HCT116 (cell line): ENCODE data around the gene SYNE2. TPM values are rescaled to one million over a fixed set of nuclear protein-coding genes. Genes with fewer than 3 reads are reported as not detected.

Source experiments
- ATAC-seq: fragments of 200-7000 bp; cut with Tn5 transposase; 2 replicates; pipeline ENCODE4 v1.9.1; 2020; ENCODE audit warnings: mild to moderate bottlenecking, moderate library complexity
- BruUV-seq: library from RNA; stranded (reverse); fragments of 400-500 nt; replicated peaks from 2 replicates; lab custom pipeline; 2021; lab: Mats Ljungman, UMichigan
- CTCF ChIA-PET: fragments of 300-600 bp; sonication (Branson Sonifier 250); formaldehyde crosslinking; loops from one replicate; lab custom pipeline; 2021; ENCODE audit warnings: antibody characterized with exemption; lab: Charles Lee
- POLR2A ChIA-PET: fragments of 300-600, 350-600 bp; sonication (Branson Sonifier 250); formaldehyde crosslinking; loops from one replicate; lab custom pipeline; 2021; ENCODE audit warnings: antibody characterized with exemption; lab: Charles Lee
- RAD21 ChIA-PET, 2 experiments: fragments of 300-600 bp; sonication (Branson Sonifier 250); formaldehyde crosslinking; loops; one replicate each; lab custom pipeline; 2023; ENCODE audit warnings: low total read pairs in 2 of 2; ENCODE audit not compliant: uncharacterized antibody in 2 of 2, unreplicated experiment in 2 of 2, low non-redundant PET in 1 of 2; lab: Charles Lee
- DNase-seq: peaks from one replicate; pipeline ENCODE4 v3.0.0-alpha.2; 2010; ENCODE audit warnings: low read depth, low spot score
- H2AFZ ChIP-seq: fragments of 200-600 bp; shearing (Covaris generic), sonication (generic); 2 replicates; pipeline ENCODE4 v1.6.1; 2017; ENCODE audit warnings: low read depth, mixed run types, mixed read lengths, antibody characterized with exemption, low read length; ENCODE audit not compliant: poor library complexity, severe bottlenecking
- H3K27ac ChIP-seq: 2 replicates; pipeline ENCODE4 v1.5.1; 2012; ENCODE audit warnings: low read depth, low read length
- H3K27me3 ChIP-seq: fragments of 200-600 bp; sonication (generic); 2 replicates; pipeline ENCODE4 v1.6.1; 2016; ENCODE audit warnings: mixed run types, low read length, mixed read lengths; ENCODE audit not compliant: insufficient read depth
- H3K36me3 ChIP-seq, 2 experiments: fragments of 200-500 bp in 1 of 2; fragments of 200-600 bp in 1 of 2; sonication (Bioruptor generic) in 1 of 2; sonication (generic) in 1 of 2; 2 replicates each; pipeline versions ENCODE4 v1.5.1 to v1.6.1; 2014 to 2016; ENCODE audit warnings: low read length in 2 of 2, inconsistent platforms in 1 of 2, mixed read lengths in 1 of 2, mixed run types in 1 of 2; ENCODE audit not compliant: insufficient read depth in 2 of 2, control insufficient read depth in 1 of 2
- H3K4me1 ChIP-seq, 2 experiments: fragments of 200-600 bp in 1 of 2; sonication (generic) in 1 of 2; 2 replicates each; pipeline versions ENCODE4 v1.5.1 to v1.6.1; 2012 to 2017; ENCODE audit warnings: low read length in 2 of 2, inconsistent platforms in 1 of 2, mild to moderate bottlenecking in 1 of 2, mixed read lengths in 1 of 2, mixed run types in 1 of 2, moderate library complexity in 1 of 2; ENCODE audit not compliant: insufficient read depth in 2 of 2, control insufficient read depth in 1 of 2
- H3K4me2 ChIP-seq: fragments of 200-600 bp; sonication (generic); 2 replicates; pipeline ENCODE4 v1.6.1; 2017; ENCODE audit warnings: mixed run types, low read length, mixed read lengths
- H3K4me3 ChIP-seq, 2 experiments: fragments of 200-600 bp in 1 of 2; sonication (generic) in 1 of 2; replicated peaks in 1 of 2; 2 replicates each; pipeline ENCODE4 v1.5.1; 2011 to 2016; ENCODE audit warnings: low read length in 2 of 2, control low read depth in 1 of 2, low read depth in 1 of 2, mild to moderate bottlenecking in 1 of 2, mixed read lengths in 1 of 2, mixed run types in 1 of 2
- H3K79me2 ChIP-seq: fragments of 200-600 bp; sonication (generic); 2 replicates; pipeline ENCODE4 v1.6.1; 2017; ENCODE audit warnings: mild to moderate bottlenecking, mixed run types, low read length, moderate library complexity, mixed read lengths; ENCODE audit not compliant: insufficient read depth
- H3K9ac ChIP-seq: fragments of 200-600 bp; sonication (generic); 2 replicates; pipeline ENCODE4 v1.6.1; 2016; ENCODE audit warnings: low read length, mixed read lengths
- H3K9me2 ChIP-seq: fragments of 200-600 bp; sonication (generic), shearing (Covaris generic); 2 replicates; pipeline ENCODE4 v1.6.1; 2017; ENCODE audit warnings: mixed run types, mild to moderate bottlenecking, moderate library complexity; ENCODE audit not compliant: insufficient read depth
- H3K9me3 ChIP-seq, 2 experiments: fragments of 200-500 bp in 1 of 2; fragments of 200-600 bp in 1 of 2; sonication (Bioruptor generic) in 1 of 2; sonication (generic) in 1 of 2; 2 replicates each; pipeline ENCODE4 v1.6.1; 2014 to 2017; ENCODE audit warnings: low read length in 2 of 2, mixed read lengths in 2 of 2, inconsistent platforms in 1 of 2, low read depth in 1 of 2, mild to moderate bottlenecking in 1 of 2, mixed run types in 1 of 2, moderate library complexity in 1 of 2; ENCODE audit not compliant: control insufficient read depth in 1 of 2, insufficient read depth in 1 of 2
- H4K20me1 ChIP-seq: fragments of 200-600 bp; sonication (generic), shearing (Covaris generic); 2 replicates; pipeline ENCODE4 v1.6.1; 2017; ENCODE audit warnings: mixed run types, mild to moderate bottlenecking, moderate library complexity; ENCODE audit not compliant: insufficient read depth
- CTCF ChIP-seq, 3 experiments: fragments of 200-600 bp in 1 of 3; sonication (generic) in 1 of 3; IDR thresholded peaks in 2 of 3; conservative IDR thresholded peaks in 1 of 3; 2 replicates each; pipeline ENCODE4 v1.5.1; 2012 to 2017; ENCODE audit warnings: low read depth in 2 of 3, low read length in 2 of 3, antibody characterized with exemption in 1 of 3, borderline replicate concordance in 1 of 3, control low read depth in 1 of 3, mild to moderate bottlenecking in 1 of 3, mixed read lengths in 1 of 3, mixed run types in 1 of 3, moderate library complexity in 1 of 3; ENCODE audit not compliant: insufficient read depth in 1 of 3
- EGR1 ChIP-seq: IDR thresholded peaks from 2 replicates; pipeline ENCODE4 v1.6.1; 2012; ENCODE audit warnings: low read depth
- ELF1 ChIP-seq: IDR thresholded peaks from 2 replicates; pipeline ENCODE4 v1.6.1; 2012; ENCODE audit warnings: low read depth, borderline replicate concordance
- EZH2 ChIP-seq: fragments of 200-600 bp; sonication (generic); IDR thresholded peaks from 2 replicates; pipeline ENCODE4 v1.6.1; 2017; ENCODE audit warnings: antibody characterized with exemption, mixed run types
- EZH2phosphoT487 ChIP-seq: fragments of 200-600 bp; IDR thresholded peaks from 2 replicates; pipeline ENCODE4 v1.6.1; 2018; ENCODE audit warnings: antibody characterized with exemption, borderline replicate concordance
- FOSL1 ChIP-seq: IDR thresholded peaks from 2 replicates; pipeline ENCODE4 v1.6.1; 2012; ENCODE audit warnings: low read depth
- JUND ChIP-seq: IDR thresholded peaks from 2 replicates; pipeline ENCODE4 v1.6.1; 2012
- POLR2A ChIP-seq: IDR thresholded peaks from 2 replicates; pipeline ENCODE4 v1.7.0; 2011; ENCODE audit warnings: borderline replicate concordance; ENCODE audit not compliant: insufficient read depth, insufficient read length; ENCODE audit errors: extremely low read depth
- RAD21 ChIP-seq: IDR thresholded peaks from 2 replicates; pipeline ENCODE4 v1.6.1; 2012; ENCODE audit warnings: low read depth, mild to moderate bottlenecking
- REST ChIP-seq: IDR thresholded peaks from 2 replicates; pipeline ENCODE4 v1.6.1; 2012; ENCODE audit warnings: low read depth
- SIN3A ChIP-seq: IDR thresholded peaks from 2 replicates; pipeline ENCODE4 v1.6.1; 2012; ENCODE audit warnings: low read depth
- SP1 ChIP-seq: IDR thresholded peaks from 2 replicates; pipeline ENCODE4 v1.6.1; 2012; ENCODE audit warnings: low read depth
- SRF ChIP-seq: IDR thresholded peaks from 2 replicates; pipeline ENCODE4 v1.6.1; 2012; ENCODE audit warnings: low read depth
- TCF7L2 ChIP-seq: IDR thresholded peaks from 2 replicates; pipeline ENCODE4 v1.7.0; 2011; ENCODE audit warnings: borderline replicate concordance, inconsistent platforms; ENCODE audit not compliant: insufficient read depth, insufficient read length; ENCODE audit errors: extremely low read depth
- YY1 ChIP-seq: IDR thresholded peaks from 2 replicates; pipeline ENCODE4 v1.6.1; 2011; ENCODE audit warnings: low read length, low read depth, moderate library complexity, mild to moderate bottlenecking; ENCODE audit not compliant: insufficient replicate concordance; ENCODE audit errors: extremely low read depth
- ZBTB33 ChIP-seq: IDR thresholded peaks from 2 replicates; pipeline ENCODE4 v1.6.1; 2011; ENCODE audit warnings: mild to moderate bottlenecking, low read length, moderate library complexity; ENCODE audit not compliant: insufficient replicate concordance; ENCODE audit errors: extremely low read depth
- ZFX ChIP-seq: fragments of 450-650 bp; IDR thresholded peaks from 2 replicates; pipeline ENCODE4 v1.6.1; 2017
- ZNF274 ChIP-seq: fragments of 200-500 bp; sonication (Bioruptor generic); IDR thresholded peaks from 2 replicates; pipeline ENCODE4 v1.6.1; 2014; ENCODE audit warnings: mild to moderate bottlenecking, low read depth, low read length, inconsistent platforms
- intact Hi-C: fragments of 100-400 bp; cut with micrococcal nuclease; formaldehyde crosslinking; loops from 2 replicates; pipeline ENCODE4 v1.10.0; 2022
- total RNA-seq: library from RNA; stranded (reverse); gene quantifications from one replicate; pipeline ENCODE4 v1.2.1, GENCODE V29; 2021; ENCODE audit not compliant: unreplicated experiment
- TF ChIP-seq, protein P1 (sequence below): IDR thresholded peaks from 2 replicates; pipeline ENCODE4 v1.6.1; 2012

Gene SYNE2
- total RNA-seq, 1 experiment from 2014 or later, result 28.8 TPM

GRCh38 chr14:64227856-64228255 lies 375.1 kb downstream of the SYNE2 start:
- H3K27me3 ChIP-seq, result no peaks in the 10 kb centered on the region
- H3K36me3 ChIP-seq, result peaks cover 0 to 7% of the 10 kb centered on the region in 2 experiments; a peak in 2 of 4 replicates
- ATAC-seq, result no peak
- ChIA-PET CTCF (no interaction called here), POLR2A (no interaction called here), RAD21 (no interaction called here)
- H3K9ac ChIP-seq, result no peak overlapping the region
- H3K4me3 ChIP-seq, result no peak overlapping the region
- no peaks in the 10 kb centered on the region for H3K9me3 ChIP-seq
- H4K20me1 ChIP-seq, result no peaks in the 10 kb centered on the region
- no peak for DNase-seq
- no peak overlapping the region for H2AFZ ChIP-seq
- H3K27ac ChIP-seq, result no peak overlapping the region
- H3K4me1 ChIP-seq, result no peaks in the 10 kb centered on the region
- TF ChIP-seq EGR1 (no peak), TCF7L2 (no peak), REST (no peak), EZH2phosphoT487 (no peak), SRF (no peak), FOSL1 (no peak), SIN3A (no peak), JUND (no peak), POLR2A (no peak), EZH2 (no peak), CTCF (IDR thresholded peaks at IDR 0.05 in 2 of 3, conservative IDR thresholded peaks at IDR 0.05 in 1 of 3; ENCODE audit: borderline replicate concordance in 1 of 3, insufficient read depth in 1 of 3, low read depth in 2 of 3, low read length in 2 of 3) (no peak), YY1 (no peak), RAD21 (no peak), ELF1 (no peak), ZBTB33 (no peak), ZFX (no peak), ZNF274 (no peak), SP1 (no peak)
- TF ChIP-seq, protein P1, sequence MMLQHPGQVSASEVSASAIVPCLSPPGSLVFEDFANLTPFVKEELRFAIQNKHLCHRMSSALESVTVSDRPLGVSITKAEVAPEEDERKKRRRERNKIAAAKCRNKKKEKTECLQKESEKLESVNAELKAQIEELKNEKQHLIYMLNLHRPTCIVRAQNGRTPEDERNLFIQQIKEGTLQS, result no peak
- no peaks in the 10 kb centered on the region for H3K79me2 ChIP-seq
- no peak overlapping the region for H3K4me2 ChIP-seq
- no TSS peak for BruUV-seq
- intact Hi-C loops, result no loop called here
- H3K9me2 ChIP-seq, result no peaks in the 10 kb centered on the region
